Common myeloid progenitor, CD34-positive (primary cell): ENCODE data around the gene ZFP69B.

Experiments
- CTCF ChIA-PET: fragments of 350-600 bp; sonication (Branson Sonifier 250); formaldehyde crosslinking; loops from one replicate; lab custom pipeline; 2021; ENCODE audit warnings: antibody characterized with exemption; lab: Charles Lee
- POLR2A ChIA-PET: fragments of 350-600 bp; sonication (Branson Sonifier 250); formaldehyde crosslinking; loops from one replicate; lab custom pipeline; 2021; ENCODE audit warnings: antibody characterized with exemption; lab: Charles Lee
- DNase-seq, 3 donors: peaks; one replicate each; pipeline versions ENCODE4 v3.0.0 to v3.0.0-alpha.2; 2013
- H3K27ac ChIP-seq, 2 experiments: 1 replicate in 1 of 2; 2 replicates in 1 of 2; pipeline ENCODE4 v1.7.0; 2013; ENCODE audit warnings: inconsistent platforms in 2 of 2, low read length in 2 of 2, mild to moderate bottlenecking in 2 of 2, low read depth in 1 of 2, moderate library complexity in 1 of 2; ENCODE audit not compliant: severe bottlenecking in 2 of 2, insufficient read depth in 1 of 2, poor library complexity in 1 of 2
- H3K27me3 ChIP-seq, 5 experiments: replicated peaks in 2 of 5; 1 replicate in 3 of 5; 2 replicates in 2 of 5; pipeline versions ENCODE4 v1.6.1 to v1.7.0; 2013; ENCODE audit warnings: low read length in 4 of 5, mild to moderate bottlenecking in 2 of 5, moderate library complexity in 2 of 5, inconsistent platforms in 1 of 5; ENCODE audit not compliant: insufficient read depth in 5 of 5, control insufficient read depth in 4 of 5
- H3K36me3 ChIP-seq, 4 experiments: 1 replicate in 2 of 4; 2 replicates in 2 of 4; pipeline versions ENCODE4 v1.6.1 to v1.7.0; 2013; ENCODE audit warnings: low read length in 3 of 4, control low read depth in 1 of 4, mild to moderate bottlenecking in 1 of 4; ENCODE audit not compliant: control insufficient read depth in 4 of 4, insufficient read depth in 4 of 4
- H3K4me1 ChIP-seq, 4 experiments: 1 replicate in 3 of 4; 2 replicates in 1 of 4; pipeline versions ENCODE4 v1.6.1 to v1.7.1; 2013; ENCODE audit warnings: low read length in 3 of 4, mild to moderate bottlenecking in 3 of 4, control low read depth in 1 of 4, inconsistent platforms in 1 of 4, moderate library complexity in 1 of 4; ENCODE audit not compliant: control insufficient read depth in 4 of 4, insufficient read depth in 4 of 4; ENCODE audit errors: control extremely low read depth in 1 of 4
- H3K4me3 ChIP-seq, 7 experiments: 1 replicate in 4 of 7; 2 replicates in 3 of 7; pipeline versions ENCODE4 v1.5.1 to v1.7.0; 2013; ENCODE audit warnings: mild to moderate bottlenecking in 7 of 7, low read length in 6 of 7, moderate library complexity in 6 of 7, inconsistent platforms in 2 of 7, low read depth in 2 of 7, control low read depth in 1 of 7; ENCODE audit not compliant: insufficient read depth in 4 of 7, control insufficient read depth in 1 of 7; ENCODE audit errors: extremely low read depth in 1 of 7
- H3K9me3 ChIP-seq, 5 experiments: 1 replicate in 4 of 5; 2 replicates in 1 of 5; pipeline versions ENCODE4 v1.6.1 to v1.7.1; 2013; ENCODE audit warnings: low read length in 4 of 5, mild to moderate bottlenecking in 2 of 5, inconsistent platforms in 1 of 5, low read depth in 1 of 5, moderate library complexity in 1 of 5; ENCODE audit not compliant: control insufficient read depth in 4 of 5, insufficient read depth in 2 of 5; ENCODE audit errors: control extremely low read depth in 1 of 5
- WGBS: methylation state at CpG from one replicate; pipeline ENCODE4 v1.1.5; 2013; ENCODE audit not compliant: insufficient coverage; 5-methylcytosine and 5-hydroxymethylcytosine counted together

Gene ZFP69B

GRCh38 chr1:40422630-40423263, 27.5 kb upstream of the ZFP69B start:
- Histone ChIP-seq H3K27me3 (no peaks in the 10 kb centered on the region), H3K9me3 (peaks cover 0 to 6% (median 0%) of the 10 kb centered on the region in 5 experiments), H3K36me3 (peaks cover 6 to 30% (median 21%) of the 10 kb centered on the region in 4 experiments), H3K4me1 (peaks cover 4 to 37% (median 23%) of the 10 kb centered on the region in 4 experiments), H3K27ac (no peak overlapping the region), H3K4me3 (no peak overlapping the region)
- WGBS = 94% methylated on average over 8 of the region's 11 CpGs
- no peak for DNase-seq
- POLR2A ChIA-PET = no interaction called here
- CTCF ChIA-PET = interaction anchor here (0.7 to 2.0 kb wide), 4 partner anchors 10 to 109 kb away, joined by 3 to 5 read pairs (median 4); no protein-coding TSS in a partner anchor

GRCh38 chr1:40423264-40423642, 27.0 kb upstream of the ZFP69B start:
- no peak overlapping the region for H3K27ac ChIP-seq
- H3K4me1 ChIP-seq = peaks cover 4 to 37% (median 23%) of the 10 kb centered on the region in 4 experiments
- peaks cover 6 to 26% (median 20%) of the 10 kb centered on the region in 4 experiments for H3K36me3 ChIP-seq
- ChIA-PET POLR2A (interaction anchor here (0.7 kb wide), 1 partner anchor 556 kb away, joined by 3 read pairs; no protein-coding TSS in a partner anchor), CTCF (interaction anchor here (0.6 to 2.0 kb wide), 5 partner anchors 10 to 109 kb away, joined by 3 to 5 read pairs (median 4); no protein-coding TSS in a partner anchor)
- no peak for DNase-seq
- H3K4me3 ChIP-seq = no peak overlapping the region
- no peaks in the 10 kb centered on the region for H3K27me3 ChIP-seq
- H3K9me3 ChIP-seq = peaks cover 0 to 6% (median 0%) of the 10 kb centered on the region in 5 experiments
- WGBS = 95% methylated on average over 4 of the region's 4 CpGs

GRCh38 chr1:40423951-40424618, 26.2 kb upstream of the ZFP69B start:
- Histone ChIP-seq H3K27me3 (no peaks in the 10 kb centered on the region), H3K4me1 (peaks cover 4 to 37% (median 23%) of the 10 kb centered on the region in 4 experiments), H3K9me3 (peaks cover 0 to 6% (median 0%) of the 10 kb centered on the region in 5 experiments), H3K27ac (no peak overlapping the region), H3K4me3 (no peak overlapping the region), H3K36me3 (peaks cover 5 to 26% (median 16%) of the 10 kb centered on the region in 4 experiments)
- no peak for DNase-seq
- CTCF ChIA-PET = interaction anchor here (0.7 to 2.0 kb wide), 8 partner anchors 9 to 272 kb away, joined by 3 to 6 read pairs (median 4); no protein-coding TSS in a partner anchor
- POLR2A ChIA-PET = no interaction called here
- 100% methylated on average over 6 of the region's 6 CpGs for WGBS

GRCh38 chr1:40425198-40425597, 25.1 kb upstream of the ZFP69B start:
- no peak overlapping the region for H3K27ac ChIP-seq
- CTCF ChIA-PET = interaction anchor here (1.1 to 1.5 kb wide), 3 partner anchors 9 to 13 kb away, joined by 3 to 4 read pairs (median 3); no protein-coding TSS in a partner anchor
- peaks cover 0 to 6% (median 0%) of the 10 kb centered on the region in 5 experiments for H3K9me3 ChIP-seq
- no peak overlapping the region for H3K4me3 ChIP-seq
- DNase-seq = no peak
- H3K27me3 ChIP-seq = no peaks in the 10 kb centered on the region
- 89% methylated on average over 4 of the region's 4 CpGs for WGBS
- POLR2A ChIA-PET = no interaction called here
- H3K4me1 ChIP-seq = peaks cover 4 to 34% (median 23%) of the 10 kb centered on the region in 4 experiments
- H3K36me3 ChIP-seq = peaks cover 5 to 26% (median 14%) of the 10 kb centered on the region in 4 experiments

- POLR2A ChIA-PET = no interaction called here
- Histone ChIP-seq H3K4me1 (no peaks in the 10 kb centered on the region), H3K9me3 (no peaks in the 10 kb centered on the region), H3K27ac (no peak overlapping the region), H3K36me3 (no peaks in the 10 kb centered on the region), H3K4me3 (no peak overlapping the region), H3K27me3 (no peaks in the 10 kb centered on the region)
- DNase-seq = no peak
- CTCF ChIA-PET = no interaction called here
Observed at GRCh38 chr1:40431385-40431784, 18.9 kb upstream of the ZFP69B start.

GRCh38 chr1:40432644-40433390, 17.5 kb upstream of the ZFP69B start:
- 100% methylated on average over 1 of the region's 3 CpGs for WGBS
- no peaks in the 10 kb centered on the region for H3K27me3 ChIP-seq
- H3K4me1 ChIP-seq = peaks cover 0 to under 1% (median 0%) of the 10 kb centered on the region in 4 experiments
- POLR2A ChIA-PET = no interaction called here
- DNase-seq = no peak
- no peaks in the 10 kb centered on the region for H3K9me3 ChIP-seq
- no peak overlapping the region for H3K27ac ChIP-seq
- H3K4me3 ChIP-seq = no peak overlapping the region
- CTCF ChIA-PET = interaction anchor here (0.8 to 1.8 kb wide), 4 partner anchors 9 to 190 kb away, joined by 3 to 7 read pairs (median 4); no protein-coding TSS in a partner anchor
- no peaks in the 10 kb centered on the region for H3K36me3 ChIP-seq
